Stimulated activated CD8-positive, alpha-beta memory T cell treated with anti-CD3 and anti-CD28 coated beads, Interleukin-4, amount 100 ng/mL, for 4 hours (primary cell): ENCODE results near the gene RPL22L1.
"Not testable (repeated sequence)": the region's sequence is repeated elsewhere in the genome, so short reads cannot be mapped to it uniquely, and the experiment has no call there.

ENCODE experiments used
- DNase-seq, 2 donors: peaks; one replicate each; pipeline ENCODE4 v3.0.0-alpha.2; 2020; ENCODE audit warnings: low read depth in 2 of 2, low spot score in 1 of 2

Gene RPL22L1

DNA sequence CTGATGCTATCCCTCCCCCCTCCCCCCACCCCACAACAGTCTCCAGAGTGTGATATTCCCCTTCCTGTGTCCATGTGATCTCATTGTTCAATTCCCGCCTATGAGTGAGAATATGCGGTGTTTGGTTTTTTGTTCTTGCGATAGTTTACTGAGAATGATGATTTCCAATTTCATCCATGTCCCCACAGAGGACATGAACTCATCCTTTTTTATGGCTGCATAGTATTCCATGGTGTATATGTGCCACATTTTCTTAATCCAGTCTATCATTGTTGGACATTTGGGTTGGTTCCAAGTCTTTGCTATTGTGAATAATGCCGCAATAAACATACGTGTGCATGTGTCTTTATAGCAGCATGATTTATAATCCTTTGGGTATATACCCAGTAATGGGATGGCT lies 8.7 kb upstream of the RPL22L1 start:
- not testable (repeated sequence) for DNase-seq

DNA sequence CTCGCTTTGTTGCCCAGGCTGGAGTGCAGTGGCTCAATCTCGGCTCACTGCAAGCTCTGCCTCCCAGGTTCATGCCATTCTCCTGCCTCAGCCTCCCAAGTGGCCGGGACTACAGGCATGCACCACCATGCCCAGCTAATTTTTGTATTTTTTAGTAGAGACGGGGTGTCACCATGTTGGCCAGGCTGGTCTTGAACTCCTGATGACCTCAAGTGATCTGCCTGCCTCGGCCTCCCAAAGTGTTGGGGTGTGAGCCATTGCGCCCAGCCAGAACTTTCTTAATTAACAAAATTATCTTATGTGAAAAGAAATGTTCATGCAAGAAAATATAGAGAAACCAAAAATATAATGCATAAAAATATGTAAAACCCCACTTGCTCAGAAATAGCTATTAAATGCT lies 7.3 kb upstream of the RPL22L1 start:
- DNase-seq = not testable (repeated sequence)

DNA sequence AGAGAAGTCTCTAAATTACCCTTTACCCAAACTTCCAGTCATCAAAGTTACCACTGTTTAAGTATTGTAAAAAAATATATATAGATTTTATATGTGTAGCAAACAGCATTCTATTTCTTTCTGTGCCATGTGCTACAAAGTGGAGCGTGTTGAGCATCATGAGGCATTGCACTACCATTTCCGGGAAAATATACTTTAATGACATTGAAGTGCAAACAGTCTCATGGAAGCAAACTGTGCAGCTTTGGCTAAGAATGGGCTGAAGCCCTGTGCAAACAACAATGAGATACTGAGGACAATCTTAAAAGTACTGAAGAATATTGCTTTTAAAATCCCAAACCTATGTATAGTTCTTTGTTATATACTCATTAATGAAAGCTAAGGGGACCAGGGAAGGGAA lies 6.5 kb upstream of the RPL22L1 start:
- DNase-seq = no peak

DNA sequence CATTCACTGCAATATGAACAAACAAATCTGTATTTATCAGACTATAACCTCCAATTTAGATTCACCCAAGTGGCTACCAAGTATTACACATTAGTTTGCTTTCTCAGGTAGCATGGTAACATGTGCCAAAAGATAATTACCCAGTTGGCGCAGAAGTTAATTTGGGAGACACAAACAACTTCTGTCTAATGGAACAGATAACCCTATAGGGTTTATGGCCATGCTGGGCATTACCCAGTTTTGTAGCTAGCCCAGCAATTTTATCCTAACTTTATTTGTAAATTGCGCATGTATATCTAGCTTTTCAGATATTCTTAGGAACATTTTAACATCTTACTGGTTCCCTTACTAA lies 780 bp downstream of the RPL22L1 start:
- DNase-seq = no peak

DNA sequence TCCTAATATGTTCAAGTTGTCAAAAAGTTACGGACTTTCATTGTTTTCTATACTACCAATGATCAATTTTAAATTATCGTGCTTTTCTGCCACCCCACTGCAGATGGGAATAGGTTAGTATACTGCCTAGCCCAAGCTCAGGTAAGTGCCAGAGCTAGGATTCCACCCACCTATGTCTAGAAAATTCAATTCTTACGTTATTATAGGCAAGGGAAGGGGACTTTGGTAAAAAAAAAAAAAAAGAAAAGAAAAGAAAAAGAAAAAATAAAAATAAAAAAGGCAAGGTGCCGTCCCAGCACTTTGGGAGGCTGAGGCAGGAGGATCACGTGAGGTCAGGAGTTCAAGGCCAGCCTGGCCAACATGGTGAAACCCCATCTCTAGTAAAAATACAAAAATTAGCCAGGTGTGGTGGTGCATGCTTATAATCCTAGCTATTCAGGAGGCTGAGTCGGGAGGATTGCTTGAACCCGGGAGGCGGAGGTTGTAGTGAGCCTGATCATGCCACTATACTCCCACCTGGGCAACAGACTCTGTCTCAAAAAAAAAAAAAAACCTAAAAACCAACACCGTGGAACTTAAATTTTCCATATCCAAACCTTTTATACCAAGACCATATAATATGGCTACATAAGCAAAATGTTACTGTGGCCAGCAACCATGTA lies 1.3 kb downstream of the RPL22L1 start:
- no peak for DNase-seq

DNA sequence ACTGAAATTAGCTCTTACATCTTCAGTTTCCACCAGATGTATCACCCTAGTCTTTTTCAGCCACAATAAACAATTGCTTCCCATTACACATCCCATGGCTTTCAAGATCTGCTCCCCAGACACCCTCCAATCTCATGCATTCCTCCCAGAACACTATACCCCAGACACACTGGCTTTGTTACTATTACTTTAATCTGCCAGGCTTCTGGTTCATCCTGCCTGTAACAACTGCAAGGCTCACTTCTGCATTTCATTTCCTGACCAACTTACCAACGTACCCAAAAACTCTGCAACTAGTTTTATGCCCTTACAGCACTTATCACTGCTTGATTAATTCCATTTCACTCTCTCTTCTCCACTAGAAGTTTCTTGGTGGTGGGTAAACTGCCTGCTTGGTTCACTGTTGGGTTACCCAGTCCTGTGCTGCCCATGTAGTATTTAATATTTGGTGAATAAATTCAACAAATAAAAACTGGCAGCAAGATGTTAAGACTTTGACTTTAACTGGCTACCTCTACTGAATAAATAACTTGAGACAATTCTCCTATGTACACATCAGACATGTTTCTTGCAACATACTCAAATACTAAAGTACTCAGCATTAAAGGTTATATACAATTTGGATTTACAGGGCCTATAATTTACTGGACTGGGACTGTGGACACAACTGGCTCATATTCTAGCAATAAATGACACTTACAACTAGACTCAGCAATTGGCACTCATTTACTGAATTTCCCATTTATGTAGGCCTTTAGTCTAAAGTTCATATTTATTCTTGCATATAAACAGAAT lies 2.7 kb downstream of the RPL22L1 start:
- DNase-seq = no peak

DNA sequence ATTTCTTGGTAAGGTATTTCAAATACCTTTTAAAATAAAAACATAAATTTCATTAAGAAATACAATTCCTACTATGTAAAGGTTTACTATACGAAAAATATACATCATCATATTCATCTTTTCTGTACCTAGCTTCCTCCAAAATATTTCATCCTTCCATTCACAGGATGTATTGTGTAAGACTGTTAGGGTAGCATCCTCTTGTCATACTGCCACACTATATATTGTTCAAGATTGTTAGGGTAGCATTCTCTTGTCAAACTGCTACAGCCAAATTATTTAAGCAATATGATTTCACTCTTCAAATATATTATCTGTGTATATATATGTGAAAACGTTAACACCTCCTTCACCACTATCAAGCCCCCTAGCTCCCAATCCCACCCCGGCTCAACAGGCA lies 3.5 kb downstream of the RPL22L1 start:
- DNase-seq = no peak

DNA sequence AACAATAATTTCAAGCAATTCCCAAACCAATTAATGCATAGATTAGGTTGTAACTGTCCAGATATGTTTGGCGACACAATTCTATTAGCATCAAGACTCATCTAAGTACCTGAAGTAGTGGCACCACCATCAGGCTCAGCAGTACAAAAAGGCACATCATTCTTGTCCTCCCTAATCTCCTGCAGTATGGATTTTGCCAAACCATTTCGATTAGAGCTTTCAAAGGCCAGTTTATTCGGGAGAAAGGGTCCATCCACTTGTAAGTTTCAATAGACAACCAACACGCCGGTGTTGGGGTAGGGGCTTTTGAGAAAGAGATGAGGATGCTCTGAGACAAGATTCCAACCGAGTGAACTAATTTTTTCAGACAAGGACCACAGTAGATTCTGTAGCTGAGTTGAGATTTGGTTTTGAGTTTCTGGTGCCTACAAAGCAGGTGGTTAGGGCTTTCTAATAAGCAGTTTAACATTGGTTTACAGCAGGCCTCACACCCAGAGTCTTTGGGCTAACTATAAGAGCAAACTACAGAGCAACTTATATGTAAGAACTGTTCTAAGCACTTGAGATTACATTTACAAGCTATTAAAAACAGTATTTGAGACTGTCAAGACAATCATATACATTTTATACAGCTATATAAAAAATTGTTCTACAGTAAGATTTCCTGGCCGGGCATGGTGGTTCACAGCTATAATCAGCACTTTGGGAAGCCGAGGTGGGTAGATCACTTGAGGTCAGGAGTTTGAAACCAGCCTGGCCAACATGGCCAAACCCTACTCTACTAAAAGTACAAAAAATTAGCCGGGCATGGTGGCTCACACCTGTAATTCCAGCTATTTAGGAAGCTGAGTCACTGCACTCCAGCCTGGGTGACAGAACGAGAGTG lies 4.5 kb downstream of the RPL22L1 start:
- DNase-seq = no peak

DNA sequence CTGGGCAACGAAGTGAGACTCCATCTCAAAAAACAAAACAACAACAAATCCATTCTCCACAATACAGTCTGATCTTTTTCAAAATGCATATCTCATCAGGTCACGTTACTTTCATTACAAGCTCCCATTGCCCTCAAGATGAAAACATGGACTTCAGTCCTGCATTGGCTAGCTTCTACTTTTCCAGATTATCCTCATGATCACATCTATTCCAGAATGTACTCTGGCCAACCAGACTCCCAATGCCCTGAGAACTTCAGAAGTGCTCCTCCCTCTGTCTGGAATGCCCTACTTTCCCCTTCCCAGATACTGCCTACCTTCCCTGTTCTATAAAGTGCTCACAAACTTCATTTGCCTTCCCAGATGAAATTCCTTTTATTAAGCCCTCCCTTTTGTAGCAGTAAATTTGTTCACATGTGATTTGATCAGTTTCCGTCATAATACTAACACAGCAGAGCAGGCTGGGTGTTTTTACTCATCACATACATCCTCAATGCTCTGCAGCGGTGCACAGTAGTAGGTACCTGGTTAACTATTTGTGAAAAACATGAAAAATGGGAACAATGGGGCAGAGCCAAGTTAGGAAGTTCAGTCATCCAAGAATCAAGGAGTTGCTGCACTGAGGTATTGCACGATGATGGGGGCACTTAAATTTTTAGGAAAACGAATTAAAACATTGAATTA lies 5.3 kb downstream of the RPL22L1 start:
- DNase-seq = no peak

DNA sequence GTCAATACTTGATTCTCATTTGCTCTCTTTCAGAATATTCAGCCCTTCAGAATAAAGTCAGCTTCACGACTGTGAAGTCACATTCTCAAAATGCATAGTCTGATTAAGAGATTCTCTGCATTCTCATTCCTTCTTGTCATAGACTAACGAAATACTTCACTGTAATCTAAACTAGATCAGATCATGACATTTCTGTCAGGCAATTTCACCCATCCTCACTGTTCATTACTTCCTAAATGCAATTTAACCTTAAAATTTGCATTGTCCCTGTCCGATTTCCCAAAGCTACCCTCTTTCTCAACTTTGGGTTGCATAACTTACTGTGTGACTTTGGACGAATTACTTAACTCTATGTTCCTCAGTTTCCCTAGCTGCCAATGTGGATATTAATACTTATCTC lies 6.2 kb downstream of the RPL22L1 start:
- no peak for DNase-seq

DNA sequence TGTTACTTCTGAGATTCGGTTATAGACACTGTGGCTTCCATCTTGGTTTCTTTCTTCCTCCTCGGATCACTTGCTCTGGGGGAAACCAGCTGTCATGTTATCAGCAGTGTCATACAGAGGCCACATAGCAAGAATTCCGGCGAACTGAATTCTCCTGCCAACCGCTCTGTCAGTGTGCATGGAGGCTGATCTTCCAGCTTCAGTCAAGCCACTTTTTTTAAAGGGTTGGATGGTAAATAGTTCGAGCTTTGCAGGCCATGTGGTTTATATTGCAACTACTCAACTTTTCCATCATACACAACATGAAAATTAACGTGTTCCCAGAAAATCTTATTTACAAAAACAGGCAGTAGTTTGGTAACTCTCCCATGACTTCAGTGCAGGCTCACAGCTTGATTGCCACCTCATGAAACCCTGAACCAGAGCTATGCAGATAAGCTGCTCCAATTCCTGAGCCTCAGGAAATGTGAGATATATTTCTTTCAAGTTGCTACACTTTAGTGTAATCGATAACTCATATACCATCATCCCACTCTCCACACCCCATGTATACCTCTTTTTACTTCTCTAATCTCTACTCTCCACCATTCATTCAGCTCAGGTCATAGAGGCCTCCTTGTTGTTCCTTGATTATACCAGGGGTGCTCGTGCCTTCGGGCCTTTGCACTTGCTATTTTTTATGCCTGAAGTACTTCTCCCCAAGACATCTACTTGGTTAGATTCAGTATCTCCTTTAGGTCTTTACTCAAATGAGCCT lies 7.2 kb downstream of the RPL22L1 start:
- no peak for DNase-seq

DNA sequence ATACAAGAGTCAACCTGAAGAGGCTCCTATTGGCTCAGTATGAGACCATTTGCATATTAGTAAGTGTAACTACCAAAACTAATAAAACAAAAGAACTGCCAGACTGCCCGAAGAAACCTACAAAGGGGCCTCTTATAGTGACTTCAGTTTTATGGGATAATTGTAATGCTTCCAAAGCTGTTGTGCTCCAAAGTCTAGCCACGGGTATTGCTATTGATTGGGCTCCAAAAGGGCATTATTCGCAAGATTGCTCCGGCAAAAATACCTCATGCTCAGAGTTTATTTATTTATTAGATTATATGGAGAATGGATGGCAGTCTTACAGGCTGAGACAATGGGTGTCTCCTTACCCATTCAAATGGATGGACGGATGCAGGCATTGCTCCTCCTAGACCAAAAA lies 11.4 kb downstream of the RPL22L1 start:
- no peak for DNase-seq

DNA sequence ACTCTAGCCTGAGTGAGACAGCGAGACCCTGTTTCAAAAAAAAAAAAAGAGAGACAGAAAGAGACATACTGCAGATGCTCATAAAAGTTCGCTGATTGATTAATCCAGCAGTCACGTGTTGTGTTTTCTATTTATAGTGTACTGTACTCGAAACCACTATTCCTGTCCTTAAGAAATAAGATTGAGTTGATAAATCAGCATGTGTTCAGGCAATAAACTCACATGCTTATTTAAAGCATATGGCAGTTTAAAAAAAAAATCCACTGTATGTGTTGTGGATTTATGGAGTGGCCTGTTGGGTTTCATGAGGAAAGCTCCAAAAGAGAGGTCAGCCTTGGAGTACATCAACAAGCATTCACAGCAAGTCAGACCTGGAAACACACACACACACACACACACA lies 17.7 kb downstream of the RPL22L1 start:
- DNase-seq = no peak

DNA sequence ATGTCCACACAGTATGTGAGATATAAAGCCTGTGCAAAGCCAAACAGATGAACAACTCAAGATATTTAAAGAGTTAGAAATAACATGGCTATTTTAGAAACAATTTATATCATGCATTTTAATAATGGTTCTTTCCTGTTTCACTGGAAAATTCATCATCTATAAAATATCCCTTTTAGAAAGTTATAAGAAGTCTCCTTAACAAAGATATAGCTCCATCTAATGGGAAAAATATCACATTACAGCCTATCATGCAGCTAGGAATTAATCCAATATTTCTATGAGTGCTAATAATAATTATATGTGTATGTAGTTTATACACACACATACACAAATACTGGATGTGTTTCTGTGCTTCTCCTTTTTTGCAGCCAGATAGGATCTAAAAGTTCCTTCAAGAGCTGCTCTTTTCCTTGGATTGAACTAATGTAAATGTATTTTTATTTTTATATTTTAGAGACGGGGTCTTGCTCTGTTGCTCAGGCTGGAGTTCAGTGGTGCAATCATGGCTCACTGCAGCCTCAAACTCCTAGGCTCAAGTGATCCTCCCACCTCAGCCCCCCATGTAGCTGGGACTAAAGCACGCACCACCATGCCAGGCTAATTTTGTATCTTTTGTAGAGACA lies 21.6 kb downstream of the RPL22L1 start:
- DNase-seq = no peak

DNA sequence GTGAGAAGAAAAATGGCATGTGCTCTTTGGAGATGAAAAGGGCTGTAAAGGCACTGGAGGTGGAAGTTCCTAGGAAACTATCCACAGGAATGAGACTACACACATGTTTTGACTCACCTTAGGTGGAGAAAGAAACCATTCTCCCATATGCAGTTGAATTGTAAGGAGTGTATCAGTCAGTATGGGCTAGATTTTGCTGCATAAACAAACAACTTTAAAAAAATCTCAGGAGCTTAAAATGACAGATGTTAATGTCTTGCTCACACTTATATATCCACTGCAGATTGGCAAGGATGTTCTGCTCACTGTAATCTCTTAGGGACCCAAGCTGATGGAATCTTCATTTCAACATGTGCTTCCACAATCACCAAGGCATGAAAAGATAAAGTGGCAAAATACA lies 25.6 kb downstream of the RPL22L1 start:
- DNase-seq = no peak

DNA sequence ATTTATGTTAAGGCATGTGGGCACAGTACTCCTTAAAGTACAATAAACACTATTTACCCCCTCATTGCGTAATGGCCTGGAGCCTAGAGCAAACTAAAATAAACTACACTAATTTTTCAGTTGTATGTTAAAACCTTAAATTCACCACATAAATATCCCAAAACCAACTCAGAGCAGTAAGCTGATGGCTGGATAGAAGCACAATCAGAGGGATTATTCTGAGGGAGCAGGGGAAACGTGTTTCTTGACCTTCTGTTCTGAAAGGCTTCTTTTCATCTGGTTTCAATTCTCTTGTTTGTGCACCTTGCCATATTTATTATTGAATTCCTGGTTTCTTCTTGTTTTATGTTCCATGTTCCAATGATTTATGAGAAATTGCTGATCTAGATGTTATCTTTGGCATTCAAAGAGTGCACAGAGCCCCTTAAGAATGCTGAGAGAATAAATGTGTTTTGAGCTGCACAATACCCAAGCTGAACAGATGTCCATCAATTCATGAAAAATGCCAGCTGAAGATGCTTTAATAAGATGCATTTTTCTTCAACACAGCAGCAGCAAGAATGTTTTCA lies 29.6 kb downstream of the RPL22L1 start:
- DNase-seq = no peak

DNA sequence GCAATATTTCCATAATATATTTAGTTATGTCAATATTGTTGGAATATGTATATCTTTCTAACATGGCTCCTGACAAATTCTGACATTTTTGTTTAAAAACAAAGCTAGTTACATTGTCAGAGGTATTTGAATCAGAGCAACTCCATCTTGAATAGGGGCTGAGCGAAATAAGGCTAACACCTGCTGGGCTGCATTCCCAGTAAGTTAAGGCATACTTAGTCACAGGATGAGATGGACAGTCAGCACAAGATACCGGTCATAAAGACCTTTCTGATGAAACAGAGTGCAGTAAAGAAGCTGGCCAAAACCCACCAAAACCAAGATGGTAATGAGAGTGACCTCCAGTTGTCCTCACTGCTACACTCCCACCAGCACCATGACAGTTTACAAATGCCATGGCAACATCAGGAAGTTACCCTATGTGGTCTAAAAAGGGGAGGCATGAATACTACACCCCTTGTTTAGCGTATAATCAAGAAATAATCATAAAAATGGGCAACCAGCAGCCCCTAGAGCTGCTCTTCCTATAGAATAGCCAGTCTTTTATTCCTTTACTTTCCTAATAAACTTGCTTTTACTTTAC lies 30.4 kb downstream of the RPL22L1 start:
- DNase-seq = no peak

DNA sequence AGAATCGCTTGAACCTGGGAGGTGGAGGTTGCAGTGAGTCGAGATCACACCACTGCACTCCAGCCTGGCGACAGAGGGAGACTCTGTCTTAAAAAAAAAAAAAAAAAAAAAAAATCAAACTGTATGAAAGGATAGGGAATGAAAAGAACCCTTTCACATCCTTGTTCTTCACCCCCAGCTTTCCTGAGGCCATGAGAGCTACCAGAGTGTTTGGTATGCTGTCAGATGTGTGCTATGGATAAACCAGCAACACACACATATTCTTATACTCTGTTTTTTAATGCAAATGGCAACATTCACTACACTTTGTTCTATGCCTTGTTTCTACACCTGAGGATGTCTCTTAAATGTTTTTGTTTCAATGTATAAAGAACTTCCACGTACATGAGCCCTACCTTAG lies 33.5 kb downstream of the RPL22L1 start:
- no peak for DNase-seq

DNA sequence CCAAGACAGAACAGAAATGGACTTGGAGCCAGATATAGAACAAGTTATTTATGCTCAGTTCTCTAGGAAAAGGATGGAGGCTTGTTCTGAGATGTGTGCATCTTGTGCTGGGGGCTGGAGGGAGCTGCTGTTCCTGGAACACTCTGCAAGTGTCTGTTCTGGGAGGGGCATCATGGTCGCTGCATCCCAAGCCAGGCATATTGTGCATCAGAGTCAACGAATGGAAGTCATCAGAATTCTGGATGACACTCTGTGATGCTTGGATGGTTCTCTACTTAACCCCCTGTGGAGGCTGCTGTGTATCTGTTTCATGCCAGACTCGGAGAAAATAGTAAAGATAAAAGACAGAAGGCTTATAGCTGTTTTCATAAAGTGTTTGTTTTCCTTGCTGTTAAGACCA lies 34.7 kb downstream of the RPL22L1 start:
- no peak for DNase-seq

DNA sequence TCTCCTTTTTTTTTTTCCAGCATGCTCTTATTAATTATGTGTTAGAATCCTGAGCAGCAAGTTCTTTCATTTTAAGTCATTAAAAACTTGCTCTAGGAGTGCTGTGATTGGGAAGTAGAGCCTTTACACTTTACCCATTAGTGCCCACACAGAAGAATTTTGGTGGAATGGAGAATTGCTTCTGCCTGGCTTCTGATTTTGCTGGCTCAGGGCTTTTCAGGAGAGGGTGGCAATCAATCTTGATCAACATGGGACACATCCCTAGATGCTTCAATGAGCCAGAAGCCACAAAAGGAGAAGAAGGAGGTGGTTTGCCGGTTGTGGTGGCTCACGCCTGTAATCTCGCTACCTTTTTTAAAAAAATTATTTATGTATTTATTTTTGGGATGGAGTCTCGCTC lies 39.4 kb downstream of the RPL22L1 start:
- no peak for DNase-seq
